ENCODE measurements around the gene RBFOX2. TPM values are rescaled to one million over a fixed set of nuclear protein-coding genes. Genes with fewer than 3 reads are reported as not detected.

RBFOX2 gene
- total and polyA plus RNA-seq, 2 experiments from 2014 or later = 88.8 to 131 TPM

DNA sequence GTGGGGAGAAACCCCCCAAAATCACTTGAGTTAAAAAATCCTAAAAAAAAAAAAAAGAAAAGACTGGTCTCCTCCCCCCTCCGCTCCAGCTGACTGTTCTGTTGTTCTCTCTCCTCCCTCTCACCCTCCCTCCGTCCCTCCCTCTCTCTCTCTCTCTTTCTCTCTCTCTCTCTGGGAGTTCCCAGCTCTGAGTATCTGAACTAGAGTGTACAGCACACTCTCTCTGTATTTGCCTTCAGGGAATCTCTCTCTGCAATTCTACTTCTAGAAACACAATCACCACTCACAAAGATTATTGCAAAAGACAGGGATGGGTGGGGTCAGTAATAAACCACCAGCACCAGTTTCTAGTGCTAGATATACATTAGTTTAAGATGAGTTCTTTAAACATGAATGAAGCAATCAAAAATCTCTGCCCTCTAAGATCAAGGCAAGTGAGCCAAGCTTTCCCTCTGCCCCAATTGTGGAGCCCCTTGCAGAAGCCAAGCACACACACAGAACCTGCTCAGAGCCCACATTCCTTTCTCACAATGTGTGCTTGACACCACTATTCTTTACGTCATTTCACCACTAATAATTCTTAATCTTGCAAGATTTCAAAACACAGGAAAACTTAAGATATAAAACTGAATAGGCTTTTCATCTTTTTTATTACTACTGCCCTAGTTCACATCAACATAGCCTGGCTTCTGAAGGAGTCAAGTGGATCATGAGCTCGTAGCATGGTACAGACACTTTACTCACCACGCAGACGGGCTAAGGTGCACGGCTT, 133.5 kb downstream of the RBFOX2 start:
- ATAC-seq = peak; percentile 79
- H3K4me2 ChIP-seq = peak overlapping the region; percentile 23; the same call in 1 of the 2 replicates
- peaks cover 4% of the 10 kb centered on the region; the same call in 1 of the 3 replicates for H3K36me3 Mint-ChIP-seq (ENCODE audit: low read depth)

More for the DNA sequence above, 133.5 kb downstream of the RBFOX2 start:
- peaks cover 4% of the 10 kb centered on the region for H4K20me1 ChIP-seq (replicated peaks; ENCODE audit: insufficient read depth)
- peaks cover 41% of the 10 kb centered on the region for H3K4me1 Mint-ChIP-seq
- peaks cover 33% of the 10 kb centered on the region for H3K4me1 ChIP-seq (ENCODE audit: insufficient read depth)
- no peak overlapping the region for H2AFZ ChIP-seq
- H3K27ac Mint-ChIP-seq = peak overlapping the region; percentile 10
- no peak overlapping the region for H3K4me3 ChIP-seq
- H3K9me3 Mint-ChIP-seq = no peaks in the 10 kb centered on the region
- no peak overlapping the region for H3K4me3 Mint-ChIP-seq
- no peaks in the 10 kb centered on the region for H3F3A ChIP-seq (replicated peaks; ENCODE audit: low read depth)
- H3K27ac ChIP-seq (ENCODE audit: low read depth) = 0 out of 2 replicates have a peak overlapping the region, but pooled peaks have one; percentile 64
- DNase-seq (ENCODE audit: low spot score) = no peak
- no peaks in the 10 kb centered on the region for H3K27me3 ChIP-seq (ENCODE audit: insufficient read depth)
- 0 out of 2 replicates have a peak, but pooled peaks cover 9% of the 10 kb centered on the region for H3K9me2 ChIP-seq (ENCODE audit: insufficient read depth)
- TF ChIP-seq JUNB (IDR thresholded peaks at IDR 0.05; ENCODE audit: unreplicated experiment) (no peak), EZH2 (IDR thresholded peaks at IDR 0.05; ENCODE audit: low read depth, unreplicated experiment) (no peak), NANOG (IDR thresholded peaks at IDR 0.05; ENCODE audit: borderline replicate concordance) (no peak)
- TF ChIP-seq, protein P1, sequence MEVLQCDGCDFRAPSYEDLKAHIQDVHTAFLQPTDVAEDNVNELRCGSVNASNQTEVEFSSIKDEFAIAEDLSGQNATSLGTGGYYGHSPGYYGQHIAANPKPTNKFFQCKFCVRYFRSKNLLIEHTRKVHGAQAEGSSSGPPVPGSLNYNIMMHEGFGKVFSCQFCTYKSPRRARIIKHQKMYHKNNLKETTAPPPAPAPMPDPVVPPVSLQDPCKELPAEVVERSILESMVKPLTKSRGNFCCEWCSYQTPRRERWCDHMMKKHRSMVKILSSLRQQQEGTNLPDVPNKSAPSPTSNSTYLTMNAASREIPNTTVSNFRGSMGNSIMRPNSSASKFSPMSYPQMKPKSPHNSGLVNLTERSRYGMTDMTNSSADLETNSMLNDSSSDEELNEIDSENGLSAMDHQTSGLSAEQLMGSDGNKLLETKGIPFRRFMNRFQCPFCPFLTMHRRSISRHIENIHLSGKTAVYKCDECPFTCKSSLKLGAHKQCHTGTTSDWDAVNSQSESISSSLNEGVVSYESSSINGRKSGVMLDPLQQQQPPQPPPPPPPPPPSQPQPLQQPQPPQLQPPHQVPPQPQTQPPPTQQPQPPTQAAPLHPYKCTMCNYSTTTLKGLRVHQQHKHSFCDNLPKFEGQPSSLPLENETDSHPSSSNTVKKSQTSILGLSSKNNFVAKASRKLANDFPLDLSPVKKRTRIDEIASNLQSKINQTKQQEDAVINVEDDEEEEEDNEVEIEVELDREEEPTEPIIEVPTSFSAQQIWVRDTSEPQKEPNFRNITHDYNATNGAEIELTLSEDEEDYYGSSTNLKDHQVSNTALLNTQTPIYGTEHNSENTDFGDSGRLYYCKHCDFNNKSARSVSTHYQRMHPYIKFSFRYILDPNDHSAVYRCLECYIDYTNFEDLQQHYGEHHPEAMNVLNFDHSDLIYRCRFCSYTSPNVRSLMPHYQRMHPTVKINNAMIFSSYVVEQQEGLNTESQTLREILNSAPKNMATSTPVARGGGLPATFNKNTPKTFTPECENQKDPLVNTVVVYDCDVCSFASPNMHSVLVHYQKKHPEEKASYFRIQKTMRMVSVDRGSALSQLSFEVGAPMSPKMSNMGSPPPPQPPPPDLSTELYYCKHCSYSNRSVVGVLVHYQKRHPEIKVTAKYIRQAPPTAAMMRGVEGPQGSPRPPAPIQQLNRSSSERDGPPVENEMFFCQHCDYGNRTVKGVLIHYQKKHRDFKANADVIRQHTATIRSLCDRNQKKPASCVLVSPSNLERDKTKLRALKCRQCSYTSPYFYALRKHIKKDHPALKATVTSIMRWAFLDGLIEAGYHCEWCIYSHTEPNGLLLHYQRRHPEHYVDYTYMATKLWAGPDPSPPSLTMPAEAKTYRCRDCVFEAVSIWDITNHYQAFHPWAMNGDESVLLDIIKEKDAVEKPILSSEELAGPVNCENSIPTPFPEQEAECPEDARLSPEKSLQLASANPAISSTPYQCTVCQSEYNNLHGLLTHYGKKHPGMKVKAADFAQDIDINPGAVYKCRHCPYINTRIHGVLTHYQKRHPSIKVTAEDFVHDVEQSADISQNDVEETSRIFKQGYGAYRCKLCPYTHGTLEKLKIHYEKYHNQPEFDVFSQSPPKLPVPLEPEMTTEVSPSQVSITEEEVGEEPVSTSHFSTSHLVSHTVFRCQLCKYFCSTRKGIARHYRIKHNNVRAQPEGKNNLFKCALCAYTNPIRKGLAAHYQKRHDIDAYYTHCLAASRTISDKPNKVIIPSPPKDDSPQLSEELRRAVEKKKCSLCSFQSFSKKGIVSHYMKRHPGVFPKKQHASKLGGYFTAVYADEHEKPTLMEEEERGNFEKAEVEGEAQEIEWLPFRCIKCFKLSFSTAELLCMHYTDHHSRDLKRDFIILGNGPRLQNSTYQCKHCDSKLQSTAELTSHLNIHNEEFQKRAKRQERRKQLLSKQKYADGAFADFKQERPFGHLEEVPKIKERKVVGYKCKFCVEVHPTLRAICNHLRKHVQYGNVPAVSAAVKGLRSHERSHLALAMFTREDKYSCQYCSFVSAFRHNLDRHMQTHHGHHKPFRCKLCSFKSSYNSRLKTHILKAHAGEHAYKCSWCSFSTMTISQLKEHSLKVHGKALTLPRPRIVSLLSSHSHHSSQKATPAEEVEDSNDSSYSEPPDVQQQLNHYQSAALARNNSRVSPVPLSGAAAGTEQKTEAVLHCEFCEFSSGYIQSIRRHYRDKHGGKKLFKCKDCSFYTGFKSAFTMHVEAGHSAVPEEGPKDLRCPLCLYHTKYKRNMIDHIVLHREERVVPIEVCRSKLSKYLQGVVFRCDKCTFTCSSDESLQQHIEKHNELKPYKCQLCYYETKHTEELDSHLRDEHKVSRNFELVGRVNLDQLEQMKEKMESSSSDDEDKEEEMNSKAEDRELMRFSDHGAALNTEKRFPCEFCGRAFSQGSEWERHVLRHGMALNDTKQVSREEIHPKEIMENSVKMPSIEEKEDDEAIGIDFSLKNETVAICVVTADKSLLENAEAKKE (CRISPR knock-in tag; IDR thresholded peaks at IDR 0.05) = no peak
- TF ChIP-seq, protein P2, sequence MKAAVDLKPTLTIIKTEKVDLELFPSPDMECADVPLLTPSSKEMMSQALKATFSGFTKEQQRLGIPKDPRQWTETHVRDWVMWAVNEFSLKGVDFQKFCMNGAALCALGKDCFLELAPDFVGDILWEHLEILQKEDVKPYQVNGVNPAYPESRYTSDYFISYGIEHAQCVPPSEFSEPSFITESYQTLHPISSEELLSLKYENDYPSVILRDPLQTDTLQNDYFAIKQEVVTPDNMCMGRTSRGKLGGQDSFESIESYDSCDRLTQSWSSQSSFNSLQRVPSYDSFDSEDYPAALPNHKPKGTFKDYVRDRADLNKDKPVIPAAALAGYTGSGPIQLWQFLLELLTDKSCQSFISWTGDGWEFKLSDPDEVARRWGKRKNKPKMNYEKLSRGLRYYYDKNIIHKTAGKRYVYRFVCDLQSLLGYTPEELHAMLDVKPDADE (IDR thresholded peaks at IDR 0.05) = no peak
- H3K36me3 ChIP-seq (ENCODE audit: insufficient read depth) = no peaks in the 10 kb centered on the region
- H3K79me2 ChIP-seq (replicated peaks; ENCODE audit: insufficient read depth) = peaks cover 94% of the 10 kb centered on the region
- H3K27me3 Mint-ChIP-seq (ENCODE audit: insufficient read depth, low read depth, poor library complexity) = peaks cover 5% of the 10 kb centered on the region

Data from GM23338 (cell line).